H9 (cell line): ENCODE results near the gene ZBTB9. TPM values are rescaled to one million over a fixed set of nuclear protein-coding genes. Genes with fewer than 3 reads are reported as not detected.

Source experiments
- DNase-seq: peaks from one replicate; pipeline ENCODE4 v3.0.0-alpha.2; 2017
- H2AFZ ChIP-seq: one replicate; pipeline ENCODE4 v1.6.1; 2013; ENCODE audit warnings: mild to moderate bottlenecking, low read length, control low read depth, moderate library complexity
- H2AK5ac ChIP-seq: 2 replicates; pipeline ENCODE4 v1.6.1; 2013; ENCODE audit warnings: low read length, control low read depth, mixed read lengths; ENCODE audit not compliant: insufficient read length
- H2BK120ac ChIP-seq: one replicate; pipeline ENCODE4 v1.6.1; 2013; ENCODE audit warnings: low read depth, mild to moderate bottlenecking, low read length, control low read depth, inconsistent platforms; ENCODE audit not compliant: poor library complexity, severe bottlenecking
- H2BK12ac ChIP-seq: 2 replicates; pipeline ENCODE4 v1.6.1; 2013; ENCODE audit warnings: low read length, control low read depth, mixed read lengths, low read depth; ENCODE audit not compliant: insufficient read length
- H2BK15ac ChIP-seq: 2 replicates; pipeline ENCODE4 v1.6.1; 2013; ENCODE audit warnings: low read depth, low read length, control low read depth
- H2BK20ac ChIP-seq: one replicate; pipeline ENCODE4 v1.6.1; 2013; ENCODE audit warnings: low read depth, mild to moderate bottlenecking, low read length, control low read depth, inconsistent platforms; ENCODE audit not compliant: poor library complexity, severe bottlenecking
- H2BK5ac ChIP-seq: 2 replicates; pipeline ENCODE4 v1.6.1; 2013; ENCODE audit warnings: low read length, control low read depth, mixed read lengths; ENCODE audit not compliant: insufficient read length
- H3K14ac ChIP-seq: 2 replicates; pipeline ENCODE4 v1.6.1; 2013; ENCODE audit warnings: low read length, control low read depth; ENCODE audit not compliant: insufficient read depth
- H3K18ac ChIP-seq: 2 replicates; pipeline ENCODE4 v1.6.1; 2013; ENCODE audit warnings: low read depth, mild to moderate bottlenecking, mixed read lengths, low read length, control low read depth; ENCODE audit not compliant: insufficient read length
- H3K23ac ChIP-seq: 2 replicates; pipeline ENCODE4 v1.6.1; 2013; ENCODE audit warnings: low read length, control low read depth, mixed read lengths, low read depth; ENCODE audit not compliant: insufficient read length
- H3K23me2 ChIP-seq: 2 replicates; pipeline ENCODE4 v1.6.1; 2013; ENCODE audit warnings: low read depth, mild to moderate bottlenecking, mixed read lengths, low read length, control low read depth; ENCODE audit not compliant: insufficient read length, poor library complexity, severe bottlenecking
- H3K27ac ChIP-seq: 2 replicates; pipeline ENCODE4 v1.5.1; 2013; ENCODE audit warnings: low read length, control low read depth, mixed read lengths, low read depth; ENCODE audit not compliant: insufficient read length
- H3K27me3 ChIP-seq: 2 replicates; pipeline ENCODE4 v1.6.1; 2013; ENCODE audit warnings: low read length, control low read depth, inconsistent platforms; ENCODE audit not compliant: insufficient read depth
- H3K4ac ChIP-seq: 2 replicates; pipeline ENCODE4 v1.6.1; 2013; ENCODE audit warnings: low read depth, mild to moderate bottlenecking, control low read depth, inconsistent platforms, low read length, moderate library complexity
- H3K4me1 ChIP-seq: 2 replicates; pipeline ENCODE4 v1.6.1; 2013; ENCODE audit warnings: low read length, control low read depth, inconsistent platforms; ENCODE audit not compliant: insufficient read depth
- H3K4me2 ChIP-seq: 2 replicates; pipeline ENCODE4 v1.6.1; 2013; ENCODE audit warnings: low read length, control low read depth, mixed read lengths; ENCODE audit not compliant: insufficient read length, insufficient read depth
- H3K56ac ChIP-seq: 2 replicates; pipeline ENCODE4 v1.6.1; 2013; ENCODE audit warnings: low read depth, mild to moderate bottlenecking, mixed read lengths, low read length, control low read depth; ENCODE audit not compliant: insufficient read length
- H3K79me1 ChIP-seq: 2 replicates; pipeline ENCODE4 v1.6.1; 2013; ENCODE audit warnings: low read depth, mild to moderate bottlenecking, moderate library complexity, low read length, control low read depth, inconsistent platforms; ENCODE audit not compliant: insufficient read depth, poor library complexity, severe bottlenecking
- H3K79me2 ChIP-seq: 2 replicates; pipeline ENCODE4 v1.6.1; 2013; ENCODE audit warnings: low read length, control low read depth, inconsistent platforms; ENCODE audit not compliant: insufficient read depth
- H3K9ac ChIP-seq: 2 replicates; pipeline ENCODE4 v1.6.1; 2013; ENCODE audit warnings: low read length, control low read depth, mixed read lengths; ENCODE audit not compliant: insufficient read length; ENCODE audit errors: extremely low read depth
- H3K9me3 ChIP-seq: one replicate; pipeline ENCODE4 v1.6.1; 2013; ENCODE audit warnings: low read depth, low read length, inconsistent platforms; ENCODE audit not compliant: control insufficient read depth
- H3T11ph ChIP-seq: one replicate; pipeline ENCODE4 v1.6.1; 2013; ENCODE audit warnings: mild to moderate bottlenecking, low read length, control low read depth, inconsistent platforms
- H4K20me1 ChIP-seq: one replicate; pipeline ENCODE4 v1.6.1; 2013; ENCODE audit not compliant: control insufficient read depth, insufficient read length, insufficient read depth
- H4K5ac ChIP-seq: 2 replicates; pipeline ENCODE4 v1.6.1; 2013; ENCODE audit warnings: low read depth, mild to moderate bottlenecking, mixed read lengths, low read length, control low read depth; ENCODE audit not compliant: insufficient read length
- H4K8ac ChIP-seq: replicated peaks from 2 replicates; pipeline ENCODE4 v1.6.1; 2013; ENCODE audit warnings: low read length, control low read depth, mixed read lengths, low read depth; ENCODE audit not compliant: insufficient read length
- H4K91ac ChIP-seq: 2 replicates; pipeline ENCODE4 v1.6.1; 2013; ENCODE audit warnings: low read depth, mild to moderate bottlenecking, moderate library complexity, mixed read lengths, low read length, control low read depth; ENCODE audit not compliant: insufficient read length
- H3K27ac Mint-ChIP-seq, 3 experiments: 2 replicates in 2 of 3; 3 replicates in 1 of 3; pipeline ENCODE4 v1.8.0; 2020 to 2021; ENCODE audit warnings: mixed read lengths in 3 of 3, mild to moderate bottlenecking in 1 of 3, moderate library complexity in 1 of 3
- H3K27me3 Mint-ChIP-seq: 2 replicates; pipeline ENCODE4 v1.8.0; 2021; ENCODE audit warnings: low read depth, mild to moderate bottlenecking, moderate library complexity, mixed read lengths
- H3K36me3 Mint-ChIP-seq, 3 experiments: 2 replicates in 2 of 3; 3 replicates in 1 of 3; pipeline ENCODE4 v1.8.0; 2020 to 2021; ENCODE audit warnings: low read depth in 3 of 3, mixed read lengths in 3 of 3; ENCODE audit not compliant: insufficient read depth in 1 of 3
- H3K4me1 Mint-ChIP-seq, 2 experiments: 2 replicates each; pipeline ENCODE4 v1.8.0; 2020; ENCODE audit warnings: mixed read lengths in 2 of 2
- H3K4me3 Mint-ChIP-seq, 2 experiments: 2 replicates in 1 of 2; 3 replicates in 1 of 2; pipeline ENCODE4 v1.8.0; 2020 to 2021; ENCODE audit warnings: mild to moderate bottlenecking in 2 of 2, mixed read lengths in 2 of 2, moderate library complexity in 1 of 2
- H3K9me3 Mint-ChIP-seq, 2 experiments: 2 replicates in 1 of 2; 3 replicates in 1 of 2; pipeline ENCODE4 v1.8.0; 2020; ENCODE audit warnings: mild to moderate bottlenecking in 2 of 2, mixed read lengths in 2 of 2, moderate library complexity in 1 of 2
- WGBS: extraction: QIAGEN DNeasy Blood & Tissue Kit; methylation state at CpG from one replicate; pipeline ENCODE4 v1.1.7; 2013; ENCODE audit warnings: missing lambda C conversion rate, low lambda C conversion rate, mixed read lengths; ENCODE audit not compliant: insufficient read length; ENCODE audit errors: extremely low coverage; 5-methylcytosine and 5-hydroxymethylcytosine counted together
- total RNA-seq: library from RNA; stranded (reverse); gene quantifications from 2 replicates; pipeline ENCODE4 v1.2.1, GENCODE V29; 2021
- TF ChIP-seq, protein P1 (sequence below): fragments of 200-600 bp; sonication (generic); conservative IDR thresholded peaks from 3 replicates; pipeline ENCODE4 v1.8.0; 2021; ENCODE audit warnings: antibody characterized with exemption, mild to moderate bottlenecking

ZBTB9 gene
- total RNA-seq, 1 experiment from 2014 or later = 53.1 TPM

DNA sequence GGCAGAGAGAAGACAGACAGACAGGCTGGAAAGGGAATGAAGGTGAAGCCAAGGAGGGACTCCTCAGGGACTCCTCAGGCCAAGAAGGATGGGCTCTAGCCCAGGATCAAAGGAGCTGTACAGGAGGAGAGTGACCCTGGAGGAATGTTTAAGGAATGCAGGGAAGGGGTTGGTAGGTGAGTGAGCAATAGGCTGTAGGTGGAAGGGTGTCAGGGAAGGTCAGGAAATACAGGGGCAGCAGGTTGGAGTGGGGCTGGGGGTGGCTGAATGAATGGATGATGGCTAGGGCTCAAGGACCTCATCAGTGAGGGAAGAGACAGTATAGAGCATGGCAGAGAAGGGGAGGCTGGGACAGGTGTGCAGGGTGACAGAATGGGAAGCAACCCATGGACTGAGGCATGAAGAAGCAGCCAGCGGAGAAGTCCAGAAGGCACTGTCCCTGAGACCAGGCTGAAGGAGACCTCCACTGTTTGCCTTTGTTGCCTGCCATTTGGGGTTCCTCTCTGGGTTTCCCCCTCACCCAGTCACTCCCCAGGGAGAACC lies 21.3 kb upstream of the ZBTB9 start:
- peaks cover 12% of the 10 kb centered on the region; the same call in 1 of the 2 replicates for H3K79me2 ChIP-seq
- no peaks in the 10 kb centered on the region for H3K27me3 ChIP-seq
- no peaks in the 10 kb centered on the region for H3K9me3 ChIP-seq
- no peaks in the 10 kb centered on the region; the same call in 1 of the 2 replicates for H3K27me3 Mint-ChIP-seq
- peak overlapping the region; percentile 94 to 97 (median 96) for H3K27ac Mint-ChIP-seq
- H3K56ac ChIP-seq = no peak overlapping the region
- H3T11ph ChIP-seq = no peak overlapping the region
- H3K4me1 ChIP-seq = peaks cover 16% of the 10 kb centered on the region; the same call in 1 of the 2 replicates
- H3K9me3 Mint-ChIP-seq = no peaks in the 10 kb centered on the region
- no peak overlapping the region for H3K9ac ChIP-seq
- H3K23ac ChIP-seq = no peak overlapping the region
- no peak overlapping the region for H2AFZ ChIP-seq
- no peak overlapping the region for H2BK120ac ChIP-seq
- H4K8ac ChIP-seq = no peak overlapping the region
- H2AK5ac ChIP-seq = no peak overlapping the region
- H3K27ac ChIP-seq = peak overlapping the region; percentile 86
- H2BK5ac ChIP-seq = no peak overlapping the region
- H3K18ac ChIP-seq = no peak overlapping the region
- peaks cover 23% of the 10 kb centered on the region for H3K23me2 ChIP-seq
- H2BK20ac ChIP-seq = no peak overlapping the region
- H4K91ac ChIP-seq = no peak overlapping the region
- no peak overlapping the region for H2BK15ac ChIP-seq
- DNase-seq = peak; percentile 49
- peaks cover 55 to 65% of the 10 kb centered on the region in 2 experiments for H3K4me1 Mint-ChIP-seq
- no CpG with 5 or more reads among the region's 1 CpG for WGBS
- no peaks in the 10 kb centered on the region for H4K20me1 ChIP-seq
- H3K4ac ChIP-seq = no peak overlapping the region
- peak overlapping the region; percentile 88 for H3K4me2 ChIP-seq
- H3K36me3 Mint-ChIP-seq = peaks cover 32 to 44% (median 41%) of the 10 kb centered on the region in 3 experiments
- H4K5ac ChIP-seq = no peak overlapping the region
- no peak overlapping the region for H2BK12ac ChIP-seq
- peak overlapping the region; percentile 75 to 81 for H3K4me3 Mint-ChIP-seq
- peaks cover 5% of the 10 kb centered on the region for H3K79me1 ChIP-seq
- TF ChIP-seq, protein P1, sequence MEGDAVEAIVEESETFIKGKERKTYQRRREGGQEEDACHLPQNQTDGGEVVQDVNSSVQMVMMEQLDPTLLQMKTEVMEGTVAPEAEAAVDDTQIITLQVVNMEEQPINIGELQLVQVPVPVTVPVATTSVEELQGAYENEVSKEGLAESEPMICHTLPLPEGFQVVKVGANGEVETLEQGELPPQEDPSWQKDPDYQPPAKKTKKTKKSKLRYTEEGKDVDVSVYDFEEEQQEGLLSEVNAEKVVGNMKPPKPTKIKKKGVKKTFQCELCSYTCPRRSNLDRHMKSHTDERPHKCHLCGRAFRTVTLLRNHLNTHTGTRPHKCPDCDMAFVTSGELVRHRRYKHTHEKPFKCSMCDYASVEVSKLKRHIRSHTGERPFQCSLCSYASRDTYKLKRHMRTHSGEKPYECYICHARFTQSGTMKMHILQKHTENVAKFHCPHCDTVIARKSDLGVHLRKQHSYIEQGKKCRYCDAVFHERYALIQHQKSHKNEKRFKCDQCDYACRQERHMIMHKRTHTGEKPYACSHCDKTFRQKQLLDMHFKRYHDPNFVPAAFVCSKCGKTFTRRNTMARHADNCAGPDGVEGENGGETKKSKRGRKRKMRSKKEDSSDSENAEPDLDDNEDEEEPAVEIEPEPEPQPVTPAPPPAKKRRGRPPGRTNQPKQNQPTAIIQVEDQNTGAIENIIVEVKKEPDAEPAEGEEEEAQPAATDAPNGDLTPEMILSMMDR = no peak
- H3K14ac ChIP-seq = no peak overlapping the region
